GM11168 (cell line): ENCODE results near the gene L3MBTL2.
"Not testable (repeated sequence)": the region's sequence is repeated elsewhere in the genome, so short reads cannot be mapped to it uniquely, and the experiment has no call there.

Experiments used
- in situ Hi-C: fragments of 300-500 bp; cut with MboI; formaldehyde crosslinking; loops from one replicate; pipeline ENCODE4 v1.12.0; 2022; ENCODE audit warnings: low sequenced_read_pairs; ENCODE audit not compliant: unreplicated experiment

L3MBTL2 gene

GRCh38 chr22:41204992-41205900 lies at the start of gene L3MBTL2:
TSS of gene L3MBTL2 (plus strand) at chr22:41205312. CDS start at chr22:41205363, 51 bp downstream.
- in situ Hi-C loops: no loop called here

DNA sequence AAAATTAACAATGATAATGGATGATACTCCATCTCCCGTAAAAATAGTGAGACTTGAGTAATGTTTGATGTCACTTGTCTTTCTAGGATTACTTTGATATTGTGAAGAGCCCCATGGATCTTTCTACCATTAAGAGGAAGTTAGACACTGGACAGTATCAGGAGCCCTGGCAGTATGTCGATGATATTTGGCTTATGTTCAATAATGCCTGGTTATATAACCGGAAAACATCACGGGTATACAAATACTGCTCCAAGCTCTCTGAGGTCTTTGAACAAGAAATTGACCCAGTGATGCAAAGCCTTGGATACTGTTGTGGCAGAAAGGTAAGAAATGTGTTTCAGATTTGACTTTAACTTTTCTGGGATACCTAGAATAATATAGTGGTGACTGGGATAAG lies 48.0 kb upstream of the L3MBTL2 start:
- in situ Hi-C loops: no loop called here

- in situ Hi-C loops: no loop called here
Measured at GRCh38 chr22:41169157-41169556, 36.0 kb upstream of the L3MBTL2 start.

GRCh38 chr22:41171996-41172395 lies 33.1 kb upstream of the L3MBTL2 start:
- in situ Hi-C loops: no loop called here

DNA sequence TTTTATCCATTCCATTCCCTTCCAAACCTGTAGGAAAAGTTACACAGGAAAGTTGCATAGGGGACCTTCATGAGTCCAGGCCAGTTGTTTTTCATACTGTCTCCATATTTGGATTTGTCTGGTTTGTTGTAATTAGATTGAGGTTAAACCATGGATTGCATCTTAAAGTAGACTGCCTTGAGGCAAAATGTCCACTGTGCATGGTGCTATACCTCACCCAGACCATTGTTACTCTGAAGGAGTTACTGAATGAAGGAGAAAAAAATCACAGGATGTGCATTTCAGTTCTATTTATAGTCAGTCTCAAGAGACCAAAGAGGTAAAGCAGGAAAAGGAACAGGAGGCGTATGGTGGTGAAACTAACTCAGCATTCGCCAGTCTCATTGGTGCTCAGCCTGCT lies 29.6 kb upstream of the L3MBTL2 start:
- in situ Hi-C loops: no loop called here

GRCh38 chr22:41177040-41177621 lies 28.0 kb upstream of the L3MBTL2 start:
- in situ Hi-C loops: no loop called here

GRCh38 chr22:41177622-41178424 lies 27.3 kb upstream of the L3MBTL2 start:
- in situ Hi-C loops: no loop called here

DNA sequence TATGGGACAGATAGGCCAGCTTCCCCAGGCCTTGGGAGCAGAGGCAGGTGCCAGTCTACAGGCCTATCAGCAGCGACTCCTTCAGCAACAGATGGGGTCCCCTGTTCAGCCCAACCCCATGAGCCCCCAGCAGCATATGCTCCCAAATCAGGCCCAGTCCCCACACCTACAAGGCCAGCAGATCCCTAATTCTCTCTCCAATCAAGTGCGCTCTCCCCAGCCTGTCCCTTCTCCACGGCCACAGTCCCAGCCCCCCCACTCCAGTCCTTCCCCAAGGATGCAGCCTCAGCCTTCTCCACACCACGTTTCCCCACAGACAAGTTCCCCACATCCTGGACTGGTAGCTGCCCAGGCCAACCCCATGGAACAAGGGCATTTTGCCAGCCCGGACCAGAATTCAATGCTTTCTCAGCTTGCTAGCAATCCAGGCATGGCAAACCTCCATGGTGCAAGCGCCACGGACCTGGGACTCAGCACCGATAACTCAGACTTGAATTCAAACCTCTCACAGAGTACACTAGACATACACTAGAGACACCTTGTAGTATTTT lies 26.6 kb upstream of the L3MBTL2 start:
- in situ Hi-C loops: no loop called here

DNA sequence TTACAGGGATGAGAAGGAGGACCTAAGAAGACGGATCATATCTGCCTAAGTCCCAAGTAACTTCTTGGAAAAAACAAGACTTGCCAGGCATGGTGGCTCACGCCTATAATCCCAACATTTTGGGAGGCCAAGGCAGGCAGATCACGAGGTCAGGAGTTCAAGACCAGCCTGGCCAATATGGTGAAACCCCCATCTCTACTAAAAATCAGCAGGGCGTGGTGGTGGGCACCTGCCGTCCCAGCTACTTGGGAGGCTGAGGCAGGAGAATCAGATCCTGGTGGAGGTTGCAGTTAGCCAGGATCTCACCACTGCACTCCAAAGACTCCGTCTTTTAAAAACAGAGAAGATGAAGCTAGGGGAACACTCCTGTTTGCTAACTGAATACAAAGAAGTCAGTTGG lies 24.8 kb upstream of the L3MBTL2 start:
- in situ Hi-C loops: not testable (repeated sequence)

DNA sequence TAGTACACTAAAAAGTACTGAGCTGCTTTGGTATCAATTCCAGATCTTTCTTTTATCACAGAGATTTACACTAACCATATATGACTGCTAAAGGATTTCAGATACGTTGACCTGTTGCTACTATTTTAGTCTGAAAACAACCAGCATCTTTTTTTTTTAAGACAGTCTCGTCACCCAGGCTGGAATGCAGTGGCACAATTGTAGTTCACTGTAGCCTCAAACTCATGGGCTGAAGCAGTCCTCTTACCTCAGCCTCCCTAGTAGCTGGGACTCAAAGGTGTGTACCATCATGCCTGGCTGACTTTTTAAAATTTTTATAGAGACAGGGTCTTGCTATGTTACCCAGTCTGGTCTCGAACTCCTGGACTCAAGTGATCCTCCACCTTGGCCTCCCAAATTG lies 24.2 kb upstream of the L3MBTL2 start:
- in situ Hi-C loops: no loop called here

GRCh38 chr22:41181349-41182241 lies 23.5 kb upstream of the L3MBTL2 start:
- in situ Hi-C loops: no loop called here

DNA sequence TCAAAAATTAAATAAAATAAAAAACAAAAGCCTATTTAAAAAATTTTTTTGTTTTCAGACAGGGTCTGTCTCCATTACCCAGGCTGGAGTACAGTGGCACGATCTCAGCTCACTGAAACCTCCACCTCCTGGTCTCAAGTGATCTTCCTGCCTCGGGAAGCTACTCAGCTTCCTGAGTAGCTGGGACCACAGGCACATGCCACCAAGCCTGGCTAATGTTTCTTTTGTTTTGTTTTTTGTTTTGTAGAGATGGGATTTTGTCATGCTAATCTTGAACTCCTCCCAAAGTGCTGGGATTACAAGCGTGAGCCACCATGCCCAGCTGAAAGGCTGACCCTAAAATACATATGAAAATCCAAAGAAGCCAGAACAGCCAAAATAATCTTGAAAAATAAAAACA lies 20.4 kb upstream of the L3MBTL2 start:
- in situ Hi-C loops: no loop called here

DNA sequence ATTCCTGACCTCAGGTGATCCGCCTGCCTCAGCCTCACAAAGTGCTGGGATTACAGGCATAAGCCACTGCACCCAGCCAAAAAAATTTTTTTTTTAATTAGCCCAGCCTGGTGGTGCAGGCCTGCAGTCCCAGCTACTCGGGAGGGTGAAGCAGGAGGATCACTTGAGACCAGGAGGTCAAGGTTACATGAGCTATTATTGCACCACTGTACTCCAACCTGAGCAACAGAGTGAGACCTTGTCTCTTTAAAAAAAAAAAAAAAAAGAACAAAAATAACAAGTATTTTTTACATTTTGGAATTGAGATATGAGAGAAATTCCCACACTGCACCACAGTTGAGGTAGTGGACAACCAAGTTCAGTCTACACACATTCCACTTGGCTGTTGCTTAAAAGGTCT lies 13.6 kb upstream of the L3MBTL2 start:
- in situ Hi-C loops: no loop called here

DNA sequence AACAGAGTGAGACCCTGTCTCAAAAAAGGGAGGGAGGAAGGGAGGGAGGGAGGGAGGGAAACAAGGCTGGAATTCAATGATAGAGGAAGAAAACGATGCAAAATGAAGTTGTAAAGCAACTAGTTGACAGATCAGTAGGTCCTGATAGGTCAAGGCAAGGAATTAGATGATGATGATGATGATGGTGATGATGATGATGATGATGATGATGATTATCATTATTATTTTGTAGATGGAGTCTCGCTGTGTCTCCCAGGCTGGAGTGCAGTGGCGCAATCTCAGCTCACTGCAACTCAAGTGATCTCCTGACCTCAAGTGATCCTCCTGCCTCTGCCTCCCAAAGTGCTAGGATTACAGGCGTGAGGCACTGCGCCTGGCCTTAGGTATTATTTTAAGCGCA lies 11.3 kb upstream of the L3MBTL2 start:
- in situ Hi-C loops: no loop called here

DNA sequence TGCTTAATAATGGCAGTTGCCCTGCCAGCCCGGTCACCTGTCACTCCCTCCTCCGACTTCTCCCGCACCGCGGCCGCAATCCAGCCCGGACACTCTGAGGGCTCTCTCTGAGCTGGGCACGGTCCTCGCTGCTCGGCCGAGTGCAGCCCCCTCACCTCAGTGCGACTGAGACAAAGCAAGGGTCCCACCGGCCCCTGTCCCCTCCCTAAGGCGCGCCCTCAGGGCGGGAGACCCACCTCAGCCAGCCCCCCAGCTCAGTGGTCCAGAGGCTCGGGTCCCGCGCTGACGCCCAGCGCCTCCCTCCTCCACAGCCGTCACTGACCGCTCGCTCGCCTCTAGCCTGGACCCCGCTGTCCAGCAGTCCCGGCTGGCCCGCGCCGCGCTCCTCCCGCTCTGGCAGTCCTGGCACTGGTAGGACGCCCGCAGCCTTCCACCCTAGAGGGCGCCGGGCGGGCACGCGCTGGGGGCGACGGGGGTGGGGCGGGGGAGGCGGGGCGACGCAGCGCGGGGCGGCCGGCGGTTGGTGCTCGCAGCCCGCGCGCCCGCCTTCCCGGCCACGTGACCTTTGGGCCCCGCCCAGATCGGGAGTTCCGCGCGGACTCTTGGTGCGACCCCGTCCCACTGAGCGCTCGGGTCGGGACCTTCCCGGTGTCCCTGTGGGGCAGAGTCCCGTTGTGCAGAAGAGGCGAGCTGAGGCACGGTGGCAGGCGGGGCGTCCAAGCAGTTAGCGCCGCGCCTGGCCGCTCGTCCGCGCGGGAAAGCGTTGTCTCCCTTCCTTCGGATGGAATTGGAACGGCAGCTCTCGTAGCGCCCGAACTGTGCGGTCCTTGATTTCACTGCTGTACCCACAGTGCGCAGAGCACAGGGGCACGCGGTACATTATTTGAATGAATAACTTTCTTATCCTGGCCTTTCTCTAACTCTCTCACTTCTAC lies 7.8 kb upstream of the L3MBTL2 start:
- in situ Hi-C loops: no loop called here

GRCh38 chr22:41198027-41198580 lies 7.0 kb upstream of the L3MBTL2 start:
- in situ Hi-C loops: no loop called here

- in situ Hi-C loops: no loop called here
Measured at GRCh38 chr22:41201141-41201540, 4.0 kb upstream of the L3MBTL2 start.

DNA sequence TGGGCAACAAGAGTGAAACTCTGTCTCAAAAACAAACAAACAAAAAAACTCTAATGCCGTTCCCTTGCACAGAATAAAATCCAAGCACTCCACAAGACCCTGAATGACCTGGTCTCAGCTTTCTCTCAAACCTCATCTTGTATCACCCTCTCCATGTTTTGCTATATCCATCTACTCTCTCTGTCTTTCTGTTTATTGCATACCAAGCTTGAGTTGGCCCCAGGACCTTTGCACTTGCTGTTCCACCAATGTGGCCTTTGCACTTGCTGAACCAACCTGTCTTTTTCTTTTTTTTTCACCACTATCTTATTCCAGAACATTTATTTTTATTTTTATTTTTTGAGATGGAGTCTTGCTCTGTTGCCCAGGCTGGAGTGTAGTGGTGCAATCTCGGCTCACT lies 2.0 kb upstream of the L3MBTL2 start:
- in situ Hi-C loops: no loop called here
